ENCODE data around the gene DOK4.

The DOK4 gene

DNA sequence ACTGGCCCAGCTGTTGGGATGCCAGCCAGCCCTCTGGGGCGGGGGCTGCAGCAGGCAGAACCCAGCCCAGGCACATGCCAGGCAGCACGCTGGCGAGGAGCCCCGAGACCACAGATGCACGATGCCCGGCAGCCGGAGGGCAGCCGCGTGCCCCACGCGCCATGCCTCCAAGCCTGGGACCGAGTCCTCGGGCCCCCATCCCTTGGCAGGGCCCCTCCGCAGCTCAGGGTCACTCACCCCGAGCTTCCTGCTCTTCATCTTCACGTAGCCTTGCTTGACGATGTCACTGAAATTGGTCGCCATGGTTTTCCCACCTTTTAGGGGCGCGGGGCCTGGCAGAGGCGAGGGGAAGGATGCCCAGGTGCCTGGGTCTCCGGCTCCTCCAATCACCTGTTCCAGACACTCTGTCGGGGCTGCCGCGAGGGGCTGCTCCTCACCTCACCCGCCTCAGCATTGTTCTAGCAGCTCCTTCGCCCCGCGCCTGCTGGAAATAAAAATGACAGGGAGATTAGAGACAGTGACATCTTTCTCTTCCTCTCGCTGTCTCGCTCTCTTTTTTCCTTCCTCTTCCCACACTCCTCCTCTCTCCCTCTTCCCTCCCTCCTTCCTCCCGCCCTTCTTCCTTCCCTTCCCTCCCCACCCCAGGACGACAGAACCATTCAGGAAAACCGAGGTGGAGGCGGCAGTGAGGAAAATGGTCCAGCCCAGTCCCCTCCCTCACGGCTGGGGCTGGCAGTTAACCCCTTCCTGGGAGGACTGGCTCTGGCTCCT is 6.9 kb downstream of the DOK4 start:
- TF ChIP-seq, protein P1, sequence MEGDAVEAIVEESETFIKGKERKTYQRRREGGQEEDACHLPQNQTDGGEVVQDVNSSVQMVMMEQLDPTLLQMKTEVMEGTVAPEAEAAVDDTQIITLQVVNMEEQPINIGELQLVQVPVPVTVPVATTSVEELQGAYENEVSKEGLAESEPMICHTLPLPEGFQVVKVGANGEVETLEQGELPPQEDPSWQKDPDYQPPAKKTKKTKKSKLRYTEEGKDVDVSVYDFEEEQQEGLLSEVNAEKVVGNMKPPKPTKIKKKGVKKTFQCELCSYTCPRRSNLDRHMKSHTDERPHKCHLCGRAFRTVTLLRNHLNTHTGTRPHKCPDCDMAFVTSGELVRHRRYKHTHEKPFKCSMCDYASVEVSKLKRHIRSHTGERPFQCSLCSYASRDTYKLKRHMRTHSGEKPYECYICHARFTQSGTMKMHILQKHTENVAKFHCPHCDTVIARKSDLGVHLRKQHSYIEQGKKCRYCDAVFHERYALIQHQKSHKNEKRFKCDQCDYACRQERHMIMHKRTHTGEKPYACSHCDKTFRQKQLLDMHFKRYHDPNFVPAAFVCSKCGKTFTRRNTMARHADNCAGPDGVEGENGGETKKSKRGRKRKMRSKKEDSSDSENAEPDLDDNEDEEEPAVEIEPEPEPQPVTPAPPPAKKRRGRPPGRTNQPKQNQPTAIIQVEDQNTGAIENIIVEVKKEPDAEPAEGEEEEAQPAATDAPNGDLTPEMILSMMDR (IDR thresholded peaks at IDR 0.05): no peak
- H3K9me3 ChIP-seq (ENCODE audit: control insufficient read depth, low read length): no peaks in the 10 kb centered on the region

DNA sequence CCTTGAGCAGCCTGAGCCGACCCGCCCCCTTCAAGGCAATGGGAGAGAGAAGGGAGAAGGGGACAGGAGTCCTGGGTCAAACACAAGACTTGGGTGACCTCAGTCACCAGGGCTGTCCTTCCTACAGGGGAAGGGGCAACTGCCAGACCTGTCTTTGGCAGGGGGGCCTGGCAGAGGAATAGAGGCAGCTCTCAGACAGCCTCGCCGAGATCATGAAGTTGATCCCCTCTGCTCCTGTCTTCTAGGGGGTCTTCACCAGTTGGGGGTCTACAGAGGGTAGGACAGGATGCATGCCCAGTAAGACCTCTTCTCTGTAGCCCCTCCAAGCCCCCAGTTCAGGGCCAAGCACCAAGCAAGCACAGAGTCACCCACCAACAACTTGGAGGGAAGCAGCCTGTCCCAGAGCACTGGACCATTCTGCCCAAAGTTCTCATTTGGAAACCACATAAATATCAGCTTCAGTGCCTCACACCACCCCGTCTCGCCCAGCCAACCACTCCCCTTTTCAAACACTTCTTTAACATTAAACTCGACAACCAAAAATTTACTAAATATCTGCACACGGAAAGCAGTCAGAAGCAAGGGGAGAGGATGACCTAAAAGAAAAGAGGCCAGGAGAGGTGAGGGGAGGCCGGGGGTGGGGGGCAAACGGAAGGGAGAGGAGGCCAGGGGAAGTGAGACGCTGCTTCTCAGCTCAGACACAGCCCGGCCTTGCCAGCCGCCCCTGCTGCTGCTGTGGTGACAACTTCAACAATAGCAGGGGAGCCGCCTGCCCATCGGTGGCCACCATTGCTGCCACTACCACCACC is 7.7 kb downstream of the DOK4 start:
- H3K4me3 ChIP-seq (ENCODE audit: low read depth, low read length): peak overlapping the region; percentile 20
- no peaks in the 10 kb centered on the region for H3K27me3 ChIP-seq (ENCODE audit: control insufficient read depth, insufficient read depth, low read length)
- no peak overlapping the region for H3K9ac ChIP-seq
- H2AFZ ChIP-seq: no peak overlapping the region
- H3K79me2 ChIP-seq: peaks cover 18% of the 10 kb centered on the region
- peak overlapping the region; percentile 15 for H3K4me2 ChIP-seq (ENCODE audit: low read length)
- H3K9me3 ChIP-seq (ENCODE audit: control insufficient read depth, low read length): no peaks in the 10 kb centered on the region
- peaks cover 6% of the 10 kb centered on the region for H3K4me1 ChIP-seq
- H3K27ac ChIP-seq: no peak overlapping the region
- TF ChIP-seq, protein P1 (IDR thresholded peaks at IDR 0.05): no peak
- no peaks in the 10 kb centered on the region for H3K36me3 ChIP-seq (ENCODE audit: control insufficient read depth, insufficient read depth, low read length)

More for the DNA sequence above, 6.9 kb downstream of the DOK4 start:
- H2AFZ ChIP-seq: no peak overlapping the region
- H3K36me3 ChIP-seq (ENCODE audit: control insufficient read depth, insufficient read depth, low read length): no peaks in the 10 kb centered on the region
- H3K27ac ChIP-seq: no peak overlapping the region
- H3K4me1 ChIP-seq: peaks cover 14% of the 10 kb centered on the region
- no peak overlapping the region for H3K9ac ChIP-seq
- peaks cover 18% of the 10 kb centered on the region for H3K79me2 ChIP-seq
- H3K4me2 ChIP-seq (ENCODE audit: low read length): peak overlapping the region; percentile 15
- no peaks in the 10 kb centered on the region for H3K27me3 ChIP-seq (ENCODE audit: control insufficient read depth, insufficient read depth, low read length)
- peak overlapping the region; percentile 20 for H3K4me3 ChIP-seq (ENCODE audit: low read depth, low read length)

GRCh38 chr16:57477531-57478202 is 8.6 kb downstream of the DOK4 start:
- H3K36me3 ChIP-seq (ENCODE audit: control insufficient read depth, insufficient read depth, low read length): no peaks in the 10 kb centered on the region
- no peak overlapping the region for H3K4me3 ChIP-seq (ENCODE audit: low read depth, low read length)
- TF ChIP-seq, protein P1 (IDR thresholded peaks at IDR 0.05): no peak
- no peak overlapping the region for H3K27ac ChIP-seq
- peaks cover 15% of the 10 kb centered on the region for H3K79me2 ChIP-seq
- no peaks in the 10 kb centered on the region for H3K9me3 ChIP-seq (ENCODE audit: control insufficient read depth, low read length)
- H3K27me3 ChIP-seq (ENCODE audit: control insufficient read depth, insufficient read depth, low read length): no peaks in the 10 kb centered on the region
- no peak overlapping the region for H3K4me2 ChIP-seq (ENCODE audit: low read length)
- peaks cover 5% of the 10 kb centered on the region for H3K4me1 ChIP-seq
- no peak overlapping the region for H3K9ac ChIP-seq
- no peak overlapping the region for H2AFZ ChIP-seq

DNA sequence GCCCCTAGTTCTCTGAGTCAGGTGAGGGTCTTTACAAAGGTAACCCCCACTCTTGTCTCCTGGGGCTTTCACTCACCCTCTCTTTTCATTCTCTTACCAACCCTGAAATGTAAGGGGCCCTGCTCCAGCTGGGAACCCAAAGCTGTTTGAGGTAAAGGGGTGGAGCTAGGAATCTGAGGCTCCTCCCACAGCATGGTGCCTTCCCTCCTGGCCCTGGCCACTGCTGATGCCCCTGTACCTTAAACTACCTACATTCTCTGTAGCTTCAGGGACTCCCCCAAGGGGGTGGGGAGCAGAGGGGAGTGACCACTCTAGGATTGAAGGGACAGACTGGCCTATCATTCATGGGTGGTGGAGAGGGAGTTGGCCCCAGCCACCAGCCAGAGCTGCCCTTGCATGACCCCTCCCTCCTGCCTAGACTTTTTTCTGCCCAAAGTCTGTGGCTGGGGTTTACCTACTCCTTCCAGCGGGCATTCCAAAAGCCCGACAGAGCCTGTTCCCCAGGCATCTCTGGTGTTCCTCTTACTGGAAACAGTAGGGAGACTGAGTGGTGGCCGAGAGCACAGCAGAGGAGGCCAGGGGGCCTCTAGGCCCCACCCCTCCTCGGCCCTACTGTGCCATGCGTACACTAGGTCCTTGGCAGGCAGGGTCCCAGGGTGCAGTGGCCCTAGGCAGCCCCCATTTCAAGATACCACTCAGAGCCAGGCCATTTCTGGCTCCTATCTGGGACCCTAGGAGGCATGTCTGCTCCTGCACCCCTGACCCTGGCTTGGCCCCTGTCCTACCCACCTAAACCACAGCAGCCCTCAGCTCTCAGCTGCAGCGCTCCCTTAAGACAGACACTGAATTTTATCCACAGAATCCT is 9.5 kb downstream of the DOK4 start:
- Histone ChIP-seq H3K27me3 (ENCODE audit: control insufficient read depth, insufficient read depth, low read length) (no peaks in the 10 kb centered on the region), H3K27ac (no peak overlapping the region), H3K9ac (no peak overlapping the region)

More for the DNA sequence above, 9.5 kb downstream of the DOK4 start:
- no peaks in the 10 kb centered on the region for H3K36me3 ChIP-seq (ENCODE audit: control insufficient read depth, insufficient read depth, low read length)
- no peak overlapping the region for H3K4me3 ChIP-seq (ENCODE audit: low read depth, low read length)
- H3K9me3 ChIP-seq (ENCODE audit: control insufficient read depth, low read length): no peaks in the 10 kb centered on the region
- H3K4me1 ChIP-seq: peaks cover 5% of the 10 kb centered on the region
- peaks cover 14% of the 10 kb centered on the region for H3K79me2 ChIP-seq
- no peak overlapping the region for H3K4me2 ChIP-seq (ENCODE audit: low read length)
- no peak overlapping the region for H2AFZ ChIP-seq
- TF ChIP-seq, protein P1 (IDR thresholded peaks at IDR 0.05): no peak
